Loucy (cell line): ENCODE data around the gene SAP25.
A peak's percentile ranks its signal among the peaks of the same experiment; 100 is the strongest.

Experiments
- H2AFZ ChIP-seq: fragments of 200-600 bp; sonication (generic); 2 replicates; pipeline ENCODE4 v1.6.0; 2016; ENCODE audit warnings: antibody characterized with exemption, mild to moderate bottlenecking, low read length, moderate library complexity
- H3F3A ChIP-seq: fragments of 200-600 bp; 2 replicates; pipeline ENCODE4 v1.6.0; 2016; ENCODE audit warnings: antibody characterized with exemption, low read depth, mild to moderate bottlenecking
- H3K27me3 ChIP-seq: fragments of 200-600 bp; sonication (generic); 2 replicates; pipeline ENCODE4 v1.6.1; 2014; ENCODE audit warnings: low read length, mild to moderate bottlenecking; ENCODE audit not compliant: insufficient read depth, poor library complexity, severe bottlenecking
- H3K36me3 ChIP-seq: fragments of 200-600 bp; sonication (generic); 2 replicates; pipeline ENCODE4 v1.6.1; 2016; ENCODE audit warnings: low read length; ENCODE audit not compliant: insufficient read depth
- H3K4me1 ChIP-seq: fragments of 200-600 bp; sonication (generic); 2 replicates; pipeline ENCODE4 v1.5.1; 2014; ENCODE audit warnings: low read length, mild to moderate bottlenecking; ENCODE audit not compliant: insufficient read depth, poor library complexity, severe bottlenecking
- H3K4me2 ChIP-seq: fragments of 200-600 bp; sonication (generic); 2 replicates; pipeline ENCODE4 v1.6.0; 2014; ENCODE audit warnings: antibody characterized with exemption, low read length, low read depth, mild to moderate bottlenecking; ENCODE audit not compliant: poor library complexity, severe bottlenecking
- H3K4me3 ChIP-seq: fragments of 200-600 bp; sonication (generic); 2 replicates; pipeline ENCODE4 v1.5.1; 2014; ENCODE audit warnings: low read length, mild to moderate bottlenecking, mixed read lengths; ENCODE audit not compliant: poor library complexity, severe bottlenecking
- H3K79me2 ChIP-seq: fragments of 200-600 bp; sonication (generic); 2 replicates; pipeline ENCODE4 v1.6.1; 2014; ENCODE audit warnings: low read length; ENCODE audit not compliant: insufficient read depth
- H3K9ac ChIP-seq: fragments of 200-600 bp; sonication (generic); 2 replicates; pipeline ENCODE4 v1.6.0; 2014; ENCODE audit warnings: mild to moderate bottlenecking, low read depth, low read length, moderate library complexity; ENCODE audit not compliant: poor library complexity, severe bottlenecking
- H3K9me2 ChIP-seq: fragments of 200-600 bp; sonication (generic); replicated peaks from 2 replicates; pipeline ENCODE4 v1.6.1; 2016; ENCODE audit warnings: low read depth, low read length, mixed read lengths
- H3K9me3 ChIP-seq: fragments of 200-600 bp; sonication (generic); 2 replicates; pipeline ENCODE4 v1.6.1; 2014; ENCODE audit warnings: mild to moderate bottlenecking, antibody characterized with exemption, low read length, low read depth; ENCODE audit not compliant: insufficient read depth
- H4K20me1 ChIP-seq: fragments of 200-600 bp; sonication (generic); 2 replicates; pipeline ENCODE4 v1.6.0; 2014; ENCODE audit warnings: antibody characterized with exemption, low read length, mild to moderate bottlenecking; ENCODE audit not compliant: insufficient read depth, poor library complexity, severe bottlenecking
- CTCF ChIP-seq: fragments of 200-600 bp; sonication (generic); conservative IDR thresholded peaks from 2 replicates; pipeline ENCODE4 v1.5.1; 2014; ENCODE audit warnings: mild to moderate bottlenecking, antibody characterized with exemption, low read length
- EZH2phosphoT487 ChIP-seq: fragments of 200-600 bp; IDR thresholded peaks from 2 replicates; pipeline ENCODE4 v1.6.1; 2018; ENCODE audit warnings: antibody characterized with exemption, mild to moderate bottlenecking, moderate library complexity, borderline replicate concordance

Gene SAP25

DNA sequence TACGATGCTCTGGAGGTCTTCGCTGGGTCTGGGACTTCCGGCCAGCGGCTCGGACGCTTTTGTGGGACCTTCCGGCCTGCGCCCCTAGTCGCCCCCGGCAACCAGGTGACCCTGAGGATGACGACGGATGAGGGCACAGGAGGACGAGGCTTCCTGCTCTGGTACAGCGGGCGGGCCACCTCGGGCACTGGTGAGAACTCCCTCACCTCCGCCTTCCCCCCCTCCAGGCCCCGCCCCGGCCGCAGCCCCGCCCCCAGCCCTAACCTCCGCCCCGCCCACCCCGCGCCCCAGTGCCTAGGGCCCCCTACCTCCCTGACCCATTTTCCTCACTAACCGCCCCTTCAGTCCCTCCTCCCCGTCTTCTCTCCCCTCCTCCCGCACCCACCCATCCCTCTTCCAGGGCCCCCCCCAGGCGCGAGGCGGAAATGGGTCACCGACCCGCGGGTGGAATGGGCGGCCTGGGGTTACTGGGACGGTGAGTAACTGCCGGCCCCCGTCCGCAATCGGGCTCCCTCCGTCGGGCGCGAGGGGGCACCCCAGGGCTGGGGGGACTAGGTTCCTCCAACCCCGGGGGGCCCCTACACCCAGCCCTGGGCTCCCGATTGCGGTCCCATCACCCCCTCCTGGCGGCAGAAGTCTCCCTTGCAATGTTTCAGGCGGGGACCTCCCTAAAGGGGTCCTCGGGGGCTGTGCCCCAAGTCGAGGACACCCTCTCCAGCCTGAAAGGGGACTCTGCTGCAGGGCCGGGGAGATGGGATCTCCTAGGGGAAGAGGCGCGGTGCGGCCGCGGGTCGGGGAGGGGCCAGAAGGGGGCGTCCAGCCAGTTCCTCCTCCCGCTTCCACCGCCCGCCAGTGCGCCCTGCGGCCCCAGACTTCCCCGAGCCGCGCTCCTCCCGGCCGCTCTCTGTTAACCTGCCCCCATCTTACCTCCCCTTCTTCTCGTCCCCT lies 30.6 kb upstream of the SAP25 start:
- Histone ChIP-seq H3K9ac (peak overlapping the region; percentile 79), H3K9me2 (no peaks in the 10 kb centered on the region), H3K9me3 (no peaks in the 10 kb centered on the region), H3K4me3 (peak overlapping the region; percentile 81), H3K4me1 (peaks cover 19% of the 10 kb centered on the region), H4K20me1 (no peaks in the 10 kb centered on the region), H3F3A (no peaks in the 10 kb centered on the region), H3K36me3 (no peaks in the 10 kb centered on the region), H3K79me2 (peaks cover 6% of the 10 kb centered on the region; the same call in 1 of the 2 replicates), H3K4me2 (peak overlapping the region; percentile 86), H2AFZ (peak overlapping the region; percentile 89), H3K27me3 (no peaks in the 10 kb centered on the region)
- no peak for TF ChIP-seq EZH2phosphoT487
- peak; percentile 65 for TF ChIP-seq CTCF

DNA sequence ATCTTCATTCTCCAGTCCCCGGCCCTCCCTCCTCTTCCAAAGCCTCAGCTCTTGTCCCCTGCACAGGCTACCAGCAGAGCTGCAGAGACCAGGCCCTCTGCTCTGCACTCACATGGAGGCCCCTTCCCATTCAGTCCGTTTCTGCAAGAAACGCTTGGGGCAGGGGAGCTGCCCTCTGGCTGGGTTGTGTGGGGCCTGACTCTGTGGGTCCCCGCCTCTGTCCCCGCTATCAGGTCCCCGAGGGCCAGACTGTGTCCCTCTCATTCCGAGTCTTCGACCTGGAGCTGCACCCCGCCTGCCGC lies 30.0 kb upstream of the SAP25 start:
- Histone ChIP-seq H3K27me3 (no peaks in the 10 kb centered on the region), H3K4me2 (peak overlapping the region; percentile 86), H3F3A (no peaks in the 10 kb centered on the region), H2AFZ (peak overlapping the region; percentile 89), H3K9ac (peak overlapping the region; percentile 79), H4K20me1 (no peaks in the 10 kb centered on the region), H3K9me2 (no peaks in the 10 kb centered on the region), H3K4me1 (peaks cover 20% of the 10 kb centered on the region), H3K79me2 (peaks cover 6% of the 10 kb centered on the region; the same call in 1 of the 2 replicates), H3K4me3 (peak overlapping the region; percentile 81), H3K9me3 (no peaks in the 10 kb centered on the region), H3K36me3 (no peaks in the 10 kb centered on the region)
- TF ChIP-seq CTCF (no peak), EZH2phosphoT487 (no peak)

DNA sequence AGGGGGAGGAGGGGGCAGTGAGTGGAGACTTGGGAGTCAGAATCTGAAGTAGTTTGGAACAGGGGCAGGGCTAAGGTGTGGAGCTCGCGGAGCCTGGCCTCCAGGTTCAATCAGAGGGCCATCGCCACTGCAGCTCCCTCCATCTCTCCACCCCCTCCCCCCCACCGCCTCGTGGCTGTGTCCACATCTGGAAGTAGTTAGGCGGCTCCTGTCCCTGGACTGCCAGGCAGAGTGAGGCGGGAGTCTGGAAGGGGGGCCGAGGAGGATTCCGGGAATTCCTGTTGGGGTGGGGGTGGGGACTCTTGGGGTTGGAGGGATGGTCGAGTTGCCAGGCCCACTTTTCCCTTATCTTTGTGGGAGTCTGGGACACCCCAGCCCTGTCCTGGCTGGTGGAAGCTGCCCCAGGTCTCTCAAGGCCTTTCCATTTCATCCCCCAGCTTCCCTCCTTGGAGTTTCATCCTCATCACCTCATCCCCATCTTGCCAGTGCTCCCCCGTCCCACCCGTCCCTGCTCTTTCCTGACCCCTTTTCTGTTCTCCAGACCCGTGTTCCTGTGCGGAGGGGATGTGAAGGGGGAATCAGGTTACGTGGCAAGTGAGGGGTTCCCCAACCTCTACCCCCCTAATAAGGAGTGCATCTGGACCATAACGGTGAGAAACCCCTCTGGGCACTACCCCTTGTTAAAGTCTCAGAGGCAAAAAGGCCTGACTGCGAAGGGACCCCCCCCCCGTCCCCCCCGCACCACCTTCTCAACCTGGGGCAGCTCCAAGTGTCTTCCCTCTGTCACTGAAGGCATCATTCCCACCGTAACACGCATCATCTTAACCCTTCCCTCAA lies 29.4 kb upstream of the SAP25 start:
- H3K9ac ChIP-seq, result peak overlapping the region; percentile 79
- H2AFZ ChIP-seq, result no peak overlapping the region
- no peaks in the 10 kb centered on the region for H3K36me3 ChIP-seq
- peaks cover 6% of the 10 kb centered on the region; the same call in 1 of the 2 replicates for H3K79me2 ChIP-seq
- no peaks in the 10 kb centered on the region for H4K20me1 ChIP-seq
- no peaks in the 10 kb centered on the region for H3K27me3 ChIP-seq
- TF ChIP-seq EZH2phosphoT487 (no peak), CTCF (no peak)
- no peaks in the 10 kb centered on the region for H3K9me2 ChIP-seq
- peaks cover 25% of the 10 kb centered on the region for H3K4me1 ChIP-seq
- no peaks in the 10 kb centered on the region for H3K9me3 ChIP-seq
- H3K4me3 ChIP-seq, result peak overlapping the region; percentile 81
- H3F3A ChIP-seq, result no peaks in the 10 kb centered on the region
- H3K4me2 ChIP-seq, result peak overlapping the region; percentile 86
